Right lobe of liver (tissue), 6 donors: ENCODE measurements around the gene PSD4. TPM values are rescaled to one million over a fixed set of nuclear protein-coding genes. Genes with fewer than 3 reads are reported as not detected.
A peak's percentile ranks its signal among the peaks of the same experiment; 100 is the strongest.

Source experiments
- ATAC-seq, 4 donors: fragments of 200-7000 bp; cut with Tn5 transposase; one replicate each; pipeline ENCODE4 v1.9.1; 2020; ENCODE audit warnings: mild to moderate bottlenecking in 4 of 4, moderate library complexity in 4 of 4
- DNase-seq, 3 donors: peaks; one replicate each; pipeline ENCODE4 v3.0.0-alpha.2; 2020
- H3K27ac ChIP-seq, 3 donors: fragments of 200-600 bp; one replicate each; pipeline ENCODE4 v1.8.0; 2022
- H3K27me3 ChIP-seq, 2 donors: fragments of 200-600 bp; one replicate each; pipeline ENCODE4 v1.8.0; 2022
- H3K36me3 ChIP-seq, 4 donors: fragments of 200-600 bp; sonication (generic) in 1 of 4; one replicate each; pipeline versions ENCODE4 v1.5.1 to v1.8.0; 2017 to 2022; ENCODE audit warnings: control low read depth in 1 of 4
- H3K4me1 ChIP-seq, 4 donors: fragments of 200-600 bp; sonication (generic) in 1 of 4; one replicate each; pipeline versions ENCODE4 v1.5.1 to v1.8.0; 2017 to 2022; ENCODE audit warnings: control low read depth in 1 of 4
- H3K4me3 ChIP-seq, 3 donors: fragments of 200-600 bp; one replicate each; pipeline ENCODE4 v1.8.0; 2022
- H3K9me3 ChIP-seq, 4 donors: fragments of 200-600 bp; sonication (generic) in 1 of 4; one replicate each; pipeline versions ENCODE4 v1.5.1 to v1.8.0; 2017 to 2022; ENCODE audit warnings: control low read depth in 1 of 4
- CTCF ChIP-seq, 4 donors: fragments of 200-600 bp in 3 of 4; fragments of 450-650 bp in 1 of 4; IDR thresholded peaks; one replicate each; pipeline versions ENCODE4 v1.5.1 to v1.8.0; 2016 to 2022; ENCODE audit warnings: antibody characterized with exemption in 4 of 4, mild to moderate bottlenecking in 2 of 4
- POLR2A ChIP-seq: fragments of 450-650 bp; IDR thresholded peaks from one replicate; pipeline ENCODE4 v1.6.1; 2017; ENCODE audit warnings: antibody characterized with exemption, mild to moderate bottlenecking
- WGBS: methylation state at CpG from one replicate; pipeline ENCODE4 v1.1.6; 2018; ENCODE audit warnings: low coverage, low lambda C conversion rate; ENCODE audit not compliant: insufficient coverage; ENCODE audit errors: missing lambda C conversion rate; 5-methylcytosine and 5-hydroxymethylcytosine counted together
- intact Hi-C, 2 donors: fragments of 100-400 bp; cut with DNase I; formaldehyde crosslinking; loops; one replicate each; pipeline versions ENCODE4 v1.11.2 to v1.14.1; 2022
- total RNA-seq, 6 experiments: library from RNA; depleted of rRNA in 2 of 6; stranded (reverse); fragments of >200 nt in 2 of 6; fragmentation: NEBNext Ultra II Directional in 3 of 6; extraction: Animal tissue kit (Norgen Biotek cat#: 25700) in 3 of 6; gene quantifications; one replicate each; pipeline versions ENCODE4 v1.1.0 to v1.2.4, GENCODE V29; 2016 to 2023
- donor health status: DM: no; HTN: yes; CAD: no.
- donor health status: DM: no; HTN: no; CAD: no.
- donor health status: DM: no; HTN: no; CAD: no.
- donor health status: DM: no; HTN: yes; CAD: no.
- donor health status: DM: no; HTN: yes; CAD: no.

The PSD4 gene
- total RNA-seq, 6 experiments from 2014 or later: 38.0 to 77.8 (median 58.7) TPM

- Histone ChIP-seq H3K4me1 (peaks cover 0 to 28% (median 0%) of the 10 kb centered on the region in 4 donors), H3K9me3 (no peaks in the 10 kb centered on the region), H3K27me3 (no peaks in the 10 kb centered on the region), H3K36me3 (no peaks in the 10 kb centered on the region), H3K4me3 (peak overlapping the region in 1 of 3 donors; percentile 60), H3K27ac (no peak overlapping the region)
- intact Hi-C loops: no loop called here
- no peak for DNase-seq
- no peak for TF ChIP-seq POLR2A
- TF ChIP-seq CTCF (IDR thresholded peaks at IDR 0.05): no peak
- no peak for ATAC-seq
- WGBS: 62% methylated on average over 3 of the region's 38 CpGs
These were observed 62.8 kb downstream of the PSD4 start for GRCh38 chr2:113236367-113237159.

GRCh38 chr2:113237604-113238160, 63.9 kb downstream of the PSD4 start:
- Histone ChIP-seq H3K4me3 (no peak overlapping the region), H3K27me3 (no peaks in the 10 kb centered on the region), H3K9me3 (no peaks in the 10 kb centered on the region), H3K27ac (no peak overlapping the region), H3K4me1 (peaks cover 0 to 28% (median 0%) of the 10 kb centered on the region in 4 donors), H3K36me3 (no peaks in the 10 kb centered on the region)
- 88% methylated on average over 8 of the region's 9 CpGs for WGBS
- intact Hi-C loops: no loop called here
- TF ChIP-seq CTCF (IDR thresholded peaks at IDR 0.05) (no peak), POLR2A (no peak)
- ATAC-seq (no peak), DNase-seq (no peak)

- DNase-seq (no peak), ATAC-seq (no peak)
- Histone ChIP-seq H3K9me3 (no peaks in the 10 kb centered on the region), H3K27ac (peak overlapping the region in 1 of 3 donors; percentile 34), H3K4me3 (no peak overlapping the region), H3K36me3 (no peaks in the 10 kb centered on the region), H3K4me1 (peaks cover 0 to 28% (median 0%) of the 10 kb centered on the region in 4 donors), H3K27me3 (no peaks in the 10 kb centered on the region)
- intact Hi-C loops: no loop called here
- WGBS: 67% methylated on average over 8 of the region's 9 CpGs
- TF ChIP-seq POLR2A: no peak
- TF ChIP-seq CTCF (IDR thresholded peaks at IDR 0.05): no peak
These were observed 65.4 kb downstream of the PSD4 start for GRCh38 chr2:113238871-113239839.

- Histone ChIP-seq H3K4me3 (no peak overlapping the region), H3K9me3 (no peaks in the 10 kb centered on the region), H3K27me3 (no peaks in the 10 kb centered on the region), H3K36me3 (no peaks in the 10 kb centered on the region), H3K4me1 (peaks cover 0 to 37% (median 3%) of the 10 kb centered on the region in 4 donors), H3K27ac (peak overlapping the region in 1 of 3 donors; percentile 34)
- peak; percentile 61 to 83 (median 72) for ATAC-seq
- no peak for TF ChIP-seq CTCF (IDR thresholded peaks at IDR 0.05)
- peak; percentile 11 for TF ChIP-seq POLR2A
- 28% methylated on average over 13 of the region's 15 CpGs for WGBS
- intact Hi-C loops: no loop called here
- DNase-seq: peak; percentile 89 to 90 (median 89)
These were observed 66.6 kb downstream of the PSD4 start for GRCh38 chr2:113240150-113240914.
